ENCODE data around the gene TTC8.
"Not testable (repeated sequence)": the region's sequence is repeated elsewhere in the genome, so short reads cannot be mapped to it uniquely, and the experiment has no call there.

TTC8 gene

GRCh38 chr14:88825078-88825458 is 617 bp downstream of the TTC8 start:
- DNase-seq (ENCODE audit: low read depth): no peak

GRCh38 chr14:88825503-88825902 is 1.1 kb downstream of the TTC8 start:
- DNase-seq (ENCODE audit: low read depth): no peak

DNA sequence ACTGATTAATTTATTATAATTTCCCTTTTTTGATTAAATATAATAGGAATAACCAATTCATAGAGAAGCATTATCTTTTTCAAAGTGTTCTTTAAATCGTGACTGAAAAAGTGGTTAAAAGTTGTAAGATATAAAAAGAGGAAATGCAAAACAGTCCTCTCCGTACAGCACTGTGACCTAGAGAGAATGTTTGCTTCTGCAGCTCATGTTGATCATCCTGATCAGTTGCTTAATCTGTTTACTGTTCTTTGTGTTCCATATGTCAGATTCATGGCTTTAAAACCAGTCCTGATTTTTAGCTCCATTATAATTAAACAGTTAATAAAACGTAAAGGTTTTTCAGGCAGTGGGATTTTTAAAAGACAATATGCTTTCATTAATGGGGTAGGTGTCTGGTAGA is 4.7 kb downstream of the TTC8 start:
- peak; percentile 22 for DNase-seq (ENCODE audit: low read depth)

DNA sequence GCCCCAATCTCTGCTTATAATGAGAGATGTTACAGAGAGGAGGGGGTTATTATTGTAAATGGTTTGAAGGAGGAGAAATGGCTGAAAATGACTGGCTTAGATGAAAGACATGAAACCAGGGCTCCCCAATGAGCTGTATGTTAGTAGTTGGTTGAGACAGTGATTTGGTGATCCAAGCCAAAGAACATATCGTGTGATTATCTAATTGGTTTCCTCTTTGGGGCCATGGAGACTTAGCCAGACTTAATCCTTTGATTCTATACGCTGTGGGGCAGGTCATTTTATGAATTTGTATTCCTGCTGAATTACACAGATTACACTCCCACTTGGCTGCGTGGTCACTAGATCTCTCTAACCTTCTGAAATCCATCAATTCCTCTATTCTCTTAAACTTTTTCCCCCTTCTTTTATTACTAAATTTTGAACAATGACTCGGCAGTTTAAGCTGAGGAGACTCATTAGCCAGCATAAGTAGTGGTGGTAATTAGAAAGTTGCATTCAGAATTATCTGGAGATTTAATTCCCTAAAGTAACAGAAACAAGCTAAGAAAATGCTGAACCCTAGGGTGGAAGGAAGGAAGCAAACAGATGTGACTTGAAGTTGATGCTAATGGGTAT is 5.3 kb downstream of the TTC8 start:
- DNase-seq (ENCODE audit: low read depth): no peak

DNA sequence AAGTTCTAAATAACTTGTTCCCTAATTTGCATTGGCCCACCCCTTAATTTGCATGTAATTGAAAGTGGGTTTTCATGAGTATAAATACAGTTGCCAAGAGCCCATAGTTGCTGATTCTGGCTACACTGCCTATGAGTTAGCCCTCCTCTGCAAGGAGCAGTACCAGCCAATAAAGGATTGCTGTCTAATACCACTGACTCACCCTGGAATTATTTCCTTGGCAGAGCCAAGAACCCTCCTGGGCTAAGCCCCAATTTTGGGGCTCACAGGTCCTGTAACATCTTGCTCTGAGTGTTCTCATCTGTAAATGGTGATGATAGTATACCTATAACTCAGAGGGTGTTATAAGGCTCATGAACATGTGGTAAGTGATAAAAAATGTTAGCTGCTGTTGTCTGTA is 6.8 kb downstream of the TTC8 start:
- peak; percentile 82 for DNase-seq (ENCODE audit: low read depth)

GRCh38 chr14:88834883-88835431 is 10.5 kb downstream of the TTC8 start:
- DNase-seq (ENCODE audit: low read depth): peak; percentile 73

DNA sequence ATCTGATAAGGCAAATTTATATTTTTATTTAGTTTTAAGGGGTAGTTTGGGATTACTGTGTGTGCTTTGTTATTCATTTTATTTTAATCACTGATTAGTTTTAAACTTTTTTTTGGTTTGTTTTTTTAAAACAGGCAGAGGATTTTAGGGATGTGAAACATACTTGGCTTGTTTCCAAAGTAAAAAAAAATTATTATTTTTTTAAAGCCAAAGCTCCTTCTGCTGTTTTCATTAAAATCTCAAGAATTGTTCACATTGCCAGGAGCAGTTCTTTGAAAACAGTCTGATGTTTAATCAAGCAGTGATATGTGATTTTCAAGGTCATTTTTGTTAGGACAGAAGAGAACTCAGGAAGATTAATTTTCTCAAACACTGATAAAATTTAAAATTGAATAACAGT is 11.2 kb downstream of the TTC8 start:
- DNase-seq (ENCODE audit: low read depth): no peak

- DNase-seq (ENCODE audit: low read depth): no peak
Measured at GRCh38 chr14:88837495-88837894, 13.0 kb downstream of the TTC8 start.

DNA sequence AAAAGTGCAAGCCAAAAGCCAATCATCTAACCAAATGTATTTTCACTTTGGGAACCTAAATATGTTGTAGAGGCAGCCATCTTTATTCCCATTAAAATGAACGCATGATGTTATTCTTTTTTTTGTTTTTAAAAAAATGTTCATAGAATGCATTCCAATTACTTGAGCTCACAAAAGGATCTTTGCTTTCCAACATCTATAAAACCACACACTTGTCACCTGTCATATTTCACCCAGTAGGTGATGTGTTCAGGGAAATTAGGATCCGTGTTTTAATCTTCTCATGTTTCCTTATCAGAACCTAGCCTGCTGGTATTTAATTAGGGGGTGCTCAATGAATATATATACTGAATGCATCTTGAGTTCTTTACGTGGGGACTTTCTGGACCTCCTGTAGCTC is 13.6 kb downstream of the TTC8 start:
- no peak for DNase-seq (ENCODE audit: low read depth)

GRCh38 chr14:88840926-88841325 is 16.5 kb downstream of the TTC8 start:
- no peak for DNase-seq (ENCODE audit: low read depth)

DNA sequence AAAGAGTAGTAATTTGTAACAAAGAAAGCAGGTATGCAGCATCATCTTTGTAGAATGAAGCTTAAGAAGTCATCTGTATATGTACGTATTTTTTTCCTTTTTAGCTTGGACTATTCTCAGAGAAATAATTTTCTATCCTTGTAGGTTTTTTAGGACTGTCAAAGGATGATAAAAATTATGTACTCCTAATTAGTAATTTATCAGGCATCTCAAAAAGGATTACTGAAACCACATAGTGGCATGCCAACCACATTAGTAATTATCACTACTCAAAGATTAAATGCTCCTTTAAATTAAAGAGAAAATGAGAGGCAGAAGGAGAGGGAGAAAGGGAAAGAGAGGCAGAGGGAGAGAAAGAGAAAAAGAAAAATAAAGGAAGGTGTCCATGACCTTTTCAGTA is 17.3 kb downstream of the TTC8 start:
- no peak for DNase-seq (ENCODE audit: low read depth)

DNA sequence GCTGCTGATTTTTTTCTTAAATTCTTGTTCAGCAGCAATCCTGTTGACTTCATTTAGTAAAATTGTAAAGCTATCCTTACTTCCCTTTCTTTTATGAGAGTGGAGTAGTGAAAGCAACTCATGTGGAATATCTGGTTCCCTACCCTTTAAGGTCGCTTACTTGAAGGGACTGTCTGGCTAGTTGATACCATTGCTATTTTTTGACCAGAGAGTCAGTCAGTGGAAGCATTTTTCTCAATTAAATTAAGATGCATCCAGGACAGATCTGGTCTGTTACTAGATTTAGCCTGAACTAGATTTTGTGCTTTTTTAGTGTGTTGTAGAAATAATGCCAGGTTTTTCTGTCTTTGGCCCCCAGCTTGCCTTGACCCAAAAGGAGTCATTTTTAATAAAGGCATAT is 18.0 kb downstream of the TTC8 start:
- no peak for DNase-seq (ENCODE audit: low read depth)

DNA sequence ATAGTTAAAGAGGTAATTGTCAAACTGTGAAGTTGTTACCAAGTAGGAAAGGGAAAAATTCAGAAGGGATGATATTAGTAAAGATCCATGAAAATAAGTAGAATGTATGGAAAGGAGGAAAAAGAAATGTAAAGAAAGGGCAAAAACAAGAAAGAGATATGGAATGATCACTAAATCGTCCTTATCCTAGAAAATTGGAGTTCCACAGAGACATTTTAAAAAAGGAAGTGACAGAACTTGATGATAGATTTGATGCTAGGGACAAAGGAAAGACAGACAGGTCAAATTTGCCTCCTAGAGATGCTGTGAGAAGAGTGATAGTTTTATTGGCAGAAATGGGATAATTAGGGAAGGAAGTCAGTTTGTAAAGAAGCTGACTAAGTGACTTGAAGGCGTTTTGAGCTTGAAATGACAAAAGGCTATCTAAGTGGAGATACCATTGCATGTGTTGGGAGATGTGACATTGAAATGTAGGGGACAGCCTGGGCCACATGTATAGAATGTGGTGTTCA is 20.6 kb downstream of the TTC8 start:
- no peak for DNase-seq (ENCODE audit: low read depth)

DNA sequence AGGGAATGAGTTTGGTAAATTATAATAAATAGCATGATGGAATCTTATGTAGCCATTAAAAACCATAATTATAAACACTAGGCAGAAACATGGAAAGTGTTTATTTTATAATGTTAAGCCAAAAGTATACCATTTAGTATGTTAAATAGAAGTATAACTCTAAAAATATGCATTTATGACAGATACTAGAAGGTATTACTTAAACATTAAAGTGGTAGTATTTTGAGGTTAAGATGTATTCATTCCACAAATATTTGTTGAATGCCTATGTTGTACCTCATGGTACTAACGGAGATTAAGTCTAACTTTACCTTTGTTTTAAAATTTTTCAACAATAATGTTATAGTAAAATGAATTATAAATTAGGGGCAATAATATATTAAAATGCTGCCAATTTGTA is 24.1 kb downstream of the TTC8 start:
- DNase-seq (ENCODE audit: low read depth): no peak

- DNase-seq (ENCODE audit: low read depth): peak; percentile 46
Measured at GRCh38 chr14:88849716-88850115, 25.3 kb downstream of the TTC8 start.

GRCh38 chr14:88851587-88851986 is 27.1 kb downstream of the TTC8 start:
- DNase-seq (ENCODE audit: low read depth): no peak

- no peak for DNase-seq (ENCODE audit: low read depth)
Measured at GRCh38 chr14:88852632-88853031, 28.2 kb downstream of the TTC8 start.

GRCh38 chr14:88853129-88853528 is 28.7 kb downstream of the TTC8 start:
- no peak for DNase-seq (ENCODE audit: low read depth)

DNA sequence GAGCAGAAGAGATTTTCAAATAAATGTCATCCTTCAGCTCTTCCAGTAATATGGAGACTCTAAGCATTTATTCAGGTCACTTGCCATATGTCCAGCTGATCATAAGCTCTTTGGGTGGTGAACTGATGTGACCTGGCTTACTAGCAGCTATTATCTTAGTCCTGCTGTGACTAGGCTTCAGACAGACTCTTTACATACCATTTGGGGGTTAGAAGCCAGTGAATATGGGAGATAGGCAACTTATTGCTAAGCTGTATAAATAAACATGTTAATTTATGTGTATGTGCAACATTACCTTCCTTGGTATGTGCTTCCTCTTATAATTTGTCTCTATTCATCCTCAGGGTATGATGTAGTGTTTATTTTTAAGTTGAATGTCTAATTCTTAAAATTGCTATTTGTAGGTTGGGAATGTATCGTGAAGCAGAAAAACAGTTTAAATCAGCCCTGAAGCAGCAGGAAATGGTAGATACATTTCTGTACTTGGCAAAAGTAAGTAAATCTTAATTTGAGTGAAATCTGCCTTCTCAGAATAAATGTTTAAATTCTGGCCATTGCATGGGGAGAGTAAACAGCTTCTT is 32.4 kb downstream of the TTC8 start:
- DNase-seq (ENCODE audit: low read depth): peak; percentile 61

- not testable (repeated sequence) for DNase-seq (ENCODE audit: low read depth)
Measured at GRCh38 chr14:88857861-88858260, 33.4 kb downstream of the TTC8 start.

- DNase-seq (ENCODE audit: low read depth): not testable (repeated sequence)
Measured at GRCh38 chr14:88859118-88859517, 34.7 kb downstream of the TTC8 start.

DNA sequence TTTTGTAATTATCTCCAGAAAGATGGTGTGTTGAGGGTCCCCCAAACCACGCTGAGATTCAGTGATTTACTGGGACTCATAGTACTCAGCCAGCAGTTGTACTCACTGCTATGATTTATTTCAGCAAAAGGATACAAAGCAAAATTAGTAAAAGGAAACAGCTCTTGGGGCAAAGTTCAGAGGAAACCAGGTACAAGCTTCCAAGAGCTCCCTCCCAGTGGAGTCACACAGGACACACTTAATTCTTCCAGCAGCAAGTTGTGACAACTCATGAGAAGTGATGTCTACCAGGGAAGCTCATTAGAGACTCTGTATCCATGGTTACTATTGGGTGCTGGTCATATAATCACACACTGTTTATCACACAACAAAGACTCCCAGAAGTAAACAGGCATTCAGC is 38.7 kb downstream of the TTC8 start:
- DNase-seq (ENCODE audit: low read depth): no peak

DNA sequence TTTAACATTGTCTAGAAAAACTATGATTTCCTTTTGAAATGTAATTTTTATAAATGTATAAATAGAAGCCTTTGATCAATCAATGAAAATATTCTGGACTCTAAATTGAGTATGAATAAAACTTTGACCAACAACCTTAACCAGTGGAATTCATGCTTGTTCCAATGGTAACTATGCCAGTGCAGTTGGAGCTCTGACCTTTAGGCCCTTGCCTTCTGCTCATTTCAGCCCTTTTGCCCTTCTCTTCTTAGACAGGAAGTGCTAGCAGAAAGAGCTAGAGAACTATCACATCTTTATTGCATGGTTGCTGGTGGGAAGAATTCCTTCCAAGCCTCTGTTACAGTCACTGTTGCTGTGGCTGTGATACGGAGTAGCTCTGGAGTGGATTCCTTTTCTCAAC is 39.7 kb downstream of the TTC8 start:
- DNase-seq (ENCODE audit: low read depth): no peak

DNA sequence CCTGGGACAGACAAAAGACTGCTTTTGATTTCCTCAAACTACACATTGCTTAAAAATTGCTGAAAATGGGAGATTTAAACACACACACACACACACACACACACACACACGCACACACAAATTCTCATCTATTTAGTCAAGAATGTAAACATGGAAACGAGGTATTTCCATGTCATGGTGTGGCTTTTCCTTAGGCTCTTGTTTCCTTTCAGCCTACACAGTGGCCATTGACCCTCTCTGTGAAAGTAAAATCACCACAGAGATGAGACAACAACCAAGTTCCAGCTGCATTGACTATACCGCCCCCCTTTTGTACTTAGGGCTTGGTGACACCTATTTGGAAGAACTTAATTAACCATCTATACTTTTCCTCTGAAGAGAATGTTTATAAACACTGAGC is 41.9 kb downstream of the TTC8 start:
- DNase-seq (ENCODE audit: low read depth): peak; percentile 55

All from fibroblast of gingiva (primary cell).